ENCODE data around the gene HHEX. TPM values are rescaled to one million over a fixed set of nuclear protein-coding genes. Genes with fewer than 3 reads are reported as not detected.

The HHEX gene
- total RNA-seq, 1 donor from 2014 or later = 2.2 TPM

DNA sequence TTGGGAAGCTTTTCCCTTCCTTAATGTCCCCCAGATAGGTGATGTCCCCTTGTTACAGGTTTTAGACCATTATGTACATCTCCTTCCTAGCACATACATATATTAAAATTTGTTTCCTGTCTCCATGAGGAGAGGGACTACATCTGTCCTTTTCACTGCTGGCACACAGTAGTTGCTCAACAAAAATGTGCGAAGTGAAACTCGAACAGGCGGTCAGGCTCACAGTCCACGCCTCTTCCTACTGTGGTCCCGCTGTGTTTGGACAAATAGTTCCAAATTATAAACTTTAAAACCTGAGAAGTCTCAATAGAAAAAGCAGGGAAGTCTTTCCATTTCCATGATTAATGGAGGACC is 1.2 kb upstream of the HHEX start:
- no peak for DNase-seq (ENCODE audit: low read depth)
- peak overlapping the region; percentile 56 for H3K4me3 ChIP-seq (ENCODE audit: low read depth, low read length)
- TF ChIP-seq, protein P1, sequence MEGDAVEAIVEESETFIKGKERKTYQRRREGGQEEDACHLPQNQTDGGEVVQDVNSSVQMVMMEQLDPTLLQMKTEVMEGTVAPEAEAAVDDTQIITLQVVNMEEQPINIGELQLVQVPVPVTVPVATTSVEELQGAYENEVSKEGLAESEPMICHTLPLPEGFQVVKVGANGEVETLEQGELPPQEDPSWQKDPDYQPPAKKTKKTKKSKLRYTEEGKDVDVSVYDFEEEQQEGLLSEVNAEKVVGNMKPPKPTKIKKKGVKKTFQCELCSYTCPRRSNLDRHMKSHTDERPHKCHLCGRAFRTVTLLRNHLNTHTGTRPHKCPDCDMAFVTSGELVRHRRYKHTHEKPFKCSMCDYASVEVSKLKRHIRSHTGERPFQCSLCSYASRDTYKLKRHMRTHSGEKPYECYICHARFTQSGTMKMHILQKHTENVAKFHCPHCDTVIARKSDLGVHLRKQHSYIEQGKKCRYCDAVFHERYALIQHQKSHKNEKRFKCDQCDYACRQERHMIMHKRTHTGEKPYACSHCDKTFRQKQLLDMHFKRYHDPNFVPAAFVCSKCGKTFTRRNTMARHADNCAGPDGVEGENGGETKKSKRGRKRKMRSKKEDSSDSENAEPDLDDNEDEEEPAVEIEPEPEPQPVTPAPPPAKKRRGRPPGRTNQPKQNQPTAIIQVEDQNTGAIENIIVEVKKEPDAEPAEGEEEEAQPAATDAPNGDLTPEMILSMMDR (conservative IDR thresholded peaks at IDR 0.05; ENCODE audit: low read depth, low read length) = no peak

DNA sequence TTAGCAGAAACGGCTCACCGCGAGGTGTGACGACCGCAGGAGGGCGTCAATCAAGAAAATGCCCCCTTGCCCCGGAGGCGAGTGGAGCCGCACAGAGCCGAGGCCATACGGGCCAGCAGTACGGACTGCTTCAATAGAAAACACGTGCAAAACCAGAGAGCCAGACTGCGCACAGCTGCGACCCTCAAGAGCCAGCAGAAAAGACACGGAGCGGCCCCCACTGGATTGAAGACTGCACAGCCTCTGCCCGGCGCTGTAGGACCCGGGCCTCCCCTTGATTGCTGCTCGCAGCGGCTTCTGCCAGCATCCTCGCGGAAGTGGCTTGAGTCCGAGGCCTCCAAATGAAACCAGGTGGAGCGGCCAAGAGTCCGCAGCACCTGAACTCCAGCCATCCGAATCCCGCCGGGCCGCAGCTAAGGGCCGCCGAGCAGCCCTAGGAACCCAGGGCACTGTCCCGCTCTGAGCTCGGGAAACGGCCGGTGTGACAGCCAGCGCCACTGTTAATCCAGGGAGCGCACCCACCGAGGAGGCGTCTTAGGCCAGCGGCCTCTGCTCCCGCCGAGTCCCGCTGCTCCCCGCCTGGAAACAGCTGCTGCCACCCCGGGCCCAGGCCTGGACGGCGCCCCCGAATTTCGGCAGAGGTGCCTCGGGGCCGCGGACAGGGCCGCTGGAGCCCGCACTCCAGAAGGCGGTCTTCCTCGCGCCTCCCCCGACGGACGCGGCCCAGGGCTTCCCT is 660 bp upstream of the HHEX start:
- TF ChIP-seq, protein P1 (conservative IDR thresholded peaks at IDR 0.05; ENCODE audit: low read depth, low read length) = no peak
- peak overlapping the region; percentile 56 for H3K4me3 ChIP-seq (ENCODE audit: low read depth, low read length)
- DNase-seq (ENCODE audit: low read depth) = no peak

DNA sequence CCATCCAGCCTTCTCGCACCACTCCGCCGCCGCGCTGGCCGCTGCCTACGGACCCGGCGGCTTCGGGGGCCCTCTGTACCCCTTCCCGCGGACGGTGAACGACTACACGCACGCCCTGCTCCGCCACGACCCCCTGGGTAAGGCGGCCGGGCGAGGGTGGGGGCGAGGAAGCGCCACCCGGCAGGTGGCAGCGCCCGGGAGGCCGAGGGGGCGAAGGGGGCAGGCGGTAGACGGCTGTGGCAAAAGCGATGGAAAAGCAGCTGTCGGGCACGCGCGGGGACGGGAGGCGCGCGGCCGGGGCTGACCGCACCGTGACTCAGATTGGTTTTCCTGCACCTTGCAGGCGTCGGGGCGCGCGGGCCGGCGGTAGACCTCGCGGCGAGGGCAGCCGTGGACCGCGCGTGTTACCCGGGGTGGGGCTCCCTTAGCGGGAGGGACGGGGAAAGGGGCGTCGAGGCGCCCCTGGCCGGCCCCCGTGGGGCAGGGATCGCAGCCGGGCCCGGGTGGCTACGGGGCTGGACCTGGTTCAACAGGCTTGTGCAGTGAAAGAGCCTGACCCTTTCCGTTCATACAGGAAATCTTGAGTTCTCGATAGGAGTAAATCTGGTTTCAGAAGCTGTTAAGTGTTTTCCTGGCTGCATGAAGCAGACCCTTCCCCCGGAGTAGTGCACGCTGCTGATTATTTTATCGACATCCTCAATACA is 608 bp downstream of the HHEX start:
- H3K4me3 ChIP-seq (ENCODE audit: low read depth, low read length) = peak overlapping the region; percentile 57
- TF ChIP-seq, protein P1 (conservative IDR thresholded peaks at IDR 0.05; ENCODE audit: low read depth, low read length) = no peak
- DNase-seq (ENCODE audit: low read depth) = no peak

DNA sequence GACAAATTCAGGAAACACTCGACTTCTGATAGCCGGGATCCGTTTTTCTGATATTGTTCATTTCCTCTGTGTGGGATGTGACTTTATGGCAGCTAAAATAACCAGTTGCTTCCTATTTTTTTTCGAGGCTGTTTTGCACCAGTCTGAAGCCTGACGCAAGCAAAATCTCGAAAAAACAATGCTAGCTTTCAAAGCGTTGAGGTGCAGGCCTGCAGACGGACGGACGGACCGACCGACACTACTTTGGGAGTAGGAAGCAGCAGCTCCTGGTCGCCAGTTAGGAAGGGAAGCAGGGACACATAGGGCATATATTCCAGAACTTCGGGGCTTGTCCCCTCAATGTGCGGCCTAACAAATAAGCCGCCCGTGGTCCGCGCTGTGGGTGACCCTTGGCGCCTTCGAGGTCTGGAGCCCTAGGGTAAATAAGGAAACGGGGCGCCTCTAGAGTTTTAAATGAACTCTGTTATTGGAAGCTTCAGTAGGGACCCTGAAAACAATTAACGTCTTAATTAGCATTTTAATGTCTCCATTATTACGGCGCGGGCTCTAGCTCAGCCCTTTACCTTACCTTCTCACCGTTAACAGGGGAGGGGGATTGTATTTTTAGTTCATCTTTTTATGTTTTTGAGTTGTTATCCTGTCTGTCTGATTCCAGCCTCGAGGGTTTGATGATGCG is 1.3 kb downstream of the HHEX start:
- peak overlapping the region; percentile 57 for H3K4me3 ChIP-seq (ENCODE audit: low read depth, low read length)
- TF ChIP-seq, protein P1 (conservative IDR thresholded peaks at IDR 0.05; ENCODE audit: low read depth, low read length) = no peak
- no peak for DNase-seq (ENCODE audit: low read depth)

DNA sequence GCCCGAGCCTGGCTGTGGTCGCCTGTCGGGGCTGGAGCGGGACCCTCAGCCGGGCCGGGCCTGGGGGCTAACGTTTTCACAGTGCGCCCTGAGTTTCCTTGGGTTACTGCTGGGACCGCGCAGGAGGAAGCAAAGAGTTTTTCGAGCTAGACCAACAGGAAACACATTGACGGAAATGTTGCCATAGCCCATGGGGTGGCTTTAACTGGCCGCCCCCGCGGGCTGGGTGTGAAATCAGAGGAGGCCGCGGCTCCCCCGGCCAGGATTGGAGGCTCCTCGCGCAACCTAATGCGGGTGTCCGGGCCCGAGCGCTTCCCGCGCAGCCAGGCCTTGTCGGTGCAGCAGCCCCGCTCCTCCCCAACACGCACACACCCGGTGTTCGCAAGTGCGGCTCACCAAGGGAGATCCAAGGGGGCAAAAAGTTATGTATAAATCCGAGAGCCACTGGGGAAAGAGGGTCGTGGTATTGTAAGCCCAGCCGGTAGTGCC is 1.9 kb downstream of the HHEX start:
- no peak for DNase-seq (ENCODE audit: low read depth)
- H3K4me3 ChIP-seq (ENCODE audit: low read depth, low read length) = no peak overlapping the region
- TF ChIP-seq, protein P1 (conservative IDR thresholded peaks at IDR 0.05; ENCODE audit: low read depth, low read length) = no peak

DNA sequence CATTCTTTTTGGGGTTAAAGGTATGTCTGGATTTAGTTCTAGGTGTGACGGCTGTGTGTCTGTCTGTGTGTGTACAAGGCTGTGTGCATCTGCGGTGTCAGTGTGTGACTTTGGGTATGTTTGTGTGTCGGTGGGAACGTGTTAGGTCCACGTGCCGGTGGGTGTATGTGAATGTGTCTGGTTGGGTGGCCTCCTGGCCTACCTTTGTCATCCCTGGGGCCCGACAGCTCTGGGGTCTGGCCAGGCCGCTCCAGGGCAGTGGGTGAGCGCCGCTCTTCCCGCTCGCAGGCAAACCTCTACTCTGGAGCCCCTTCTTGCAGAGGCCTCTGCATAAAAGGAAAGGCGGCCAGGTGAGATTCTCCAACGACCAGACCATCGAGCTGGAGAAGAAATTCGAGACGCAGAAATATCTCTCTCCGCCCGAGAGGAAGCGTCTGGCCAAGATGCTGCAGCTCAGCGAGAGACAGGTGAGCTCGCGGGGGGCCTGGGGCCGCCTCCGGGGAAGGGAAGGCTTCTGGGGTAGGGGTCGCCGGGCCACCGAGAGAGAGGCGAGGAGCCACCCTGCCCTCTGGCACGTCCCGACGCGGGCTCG is 2.4 kb downstream of the HHEX start:
- no peak overlapping the region for H3K4me3 ChIP-seq (ENCODE audit: low read depth, low read length)
- TF ChIP-seq, protein P1 (conservative IDR thresholded peaks at IDR 0.05; ENCODE audit: low read depth, low read length) = no peak
- no peak for DNase-seq (ENCODE audit: low read depth)
